Ishikawa (cell line): ENCODE measurements around the gene NUP214.

Source experiments
- CEBPB ChIP-seq: IDR thresholded peaks from 2 replicates; pipeline ENCODE4 v1.6.1; 2012
- CREB1 ChIP-seq: IDR thresholded peaks from 2 replicates; pipeline ENCODE4 v1.6.1; 2012; ENCODE audit warnings: low read depth
- EGR1 ChIP-seq: IDR thresholded peaks from 2 replicates; pipeline ENCODE4 v1.6.1; 2012
- EP300 ChIP-seq: IDR thresholded peaks from 2 replicates; pipeline ENCODE4 v1.6.1; 2012; ENCODE audit warnings: borderline replicate concordance
- FOXM1 ChIP-seq: IDR thresholded peaks from 2 replicates; pipeline ENCODE4 v1.6.1; 2012; ENCODE audit warnings: low read depth, borderline replicate concordance
- MAX ChIP-seq: IDR thresholded peaks from 2 replicates; pipeline ENCODE4 v1.6.1; 2012
- NFIC ChIP-seq: IDR thresholded peaks from 2 replicates; pipeline ENCODE4 v1.6.1; 2012
- RAD21 ChIP-seq: IDR thresholded peaks from 2 replicates; pipeline ENCODE4 v1.6.1; 2012; ENCODE audit warnings: low read depth
- REST ChIP-seq: IDR thresholded peaks from 2 replicates; pipeline ENCODE4 v1.6.1; 2012; ENCODE audit warnings: low read depth, mild to moderate bottlenecking
- TAF1 ChIP-seq: IDR thresholded peaks from 2 replicates; pipeline ENCODE4 v1.6.1; 2012; ENCODE audit warnings: low read depth, mild to moderate bottlenecking
- TCF12 ChIP-seq: IDR thresholded peaks from 2 replicates; pipeline ENCODE4 v1.6.1; 2012; ENCODE audit warnings: low read depth
- TEAD4 ChIP-seq: IDR thresholded peaks from 2 replicates; pipeline ENCODE4 v1.6.1; 2012
- USF1 ChIP-seq: IDR thresholded peaks from 2 replicates; pipeline ENCODE4 v1.6.1; 2012
- YY1 ChIP-seq: IDR thresholded peaks from 2 replicates; pipeline ENCODE4 v1.6.1; 2012; ENCODE audit warnings: low read depth
- ZBTB7A ChIP-seq: IDR thresholded peaks from 2 replicates; pipeline ENCODE4 v1.6.1; 2012; ENCODE audit warnings: low read depth

The NUP214 gene

GRCh38 chr9:131095666-131096268 is 29.6 kb upstream of the NUP214 start:
- TF ChIP-seq CREB1 = no peak
- no peak for TF ChIP-seq USF1
- no peak for TF ChIP-seq EGR1
- TF ChIP-seq ZBTB7A = no peak
- no peak for TF ChIP-seq NFIC
- TF ChIP-seq TAF1 = no peak
- TF ChIP-seq REST = no peak
- no peak for TF ChIP-seq FOXM1
- TF ChIP-seq TEAD4 = no peak
- no peak for TF ChIP-seq CEBPB
- TF ChIP-seq YY1 = no peak
- no peak for TF ChIP-seq TCF12
- TF ChIP-seq MAX = no peak
- TF ChIP-seq RAD21 = no peak
- TF ChIP-seq EP300 = no peak

- TF ChIP-seq MAX = peak; percentile 88
- no peak for TF ChIP-seq EP300
- TF ChIP-seq CREB1 = no peak
- TF ChIP-seq ZBTB7A = peak; percentile 61
- no peak for TF ChIP-seq RAD21
- 0 out of 2 replicates have a peak, but pooled peaks have one; percentile 13 for TF ChIP-seq NFIC
- TF ChIP-seq YY1 = no peak
- TF ChIP-seq TEAD4 = peak; percentile 67
- TF ChIP-seq EGR1 = peak; percentile 95
- no peak for TF ChIP-seq USF1
- TF ChIP-seq FOXM1 = no peak
- 0 out of 2 replicates have a peak, but pooled peaks have one; percentile 52 for TF ChIP-seq TAF1
- TF ChIP-seq TCF12 = peak; percentile 58; the same call in 1 of the 2 replicates
- no peak for TF ChIP-seq REST
- no peak for TF ChIP-seq CEBPB
These were observed 28.9 kb upstream of the NUP214 start, which contains the start of gene AIF1L for GRCh38 chr9:131096269-131097125. Gene AIF1L (plus strand): TSS chr9:131096531. CDS start chr9:131096630, 99 bp downstream.

GRCh38 chr9:131097126-131097947 is 28.0 kb upstream of the NUP214 start:
- TF ChIP-seq TAF1 (0 out of 2 replicates have a peak, but pooled peaks have one; percentile 9), MAX (no peak; the same call in 1 of the 2 replicates)

- no peak for TF ChIP-seq EGR1
- TF ChIP-seq USF1 = no peak
- no peak for TF ChIP-seq MAX
- TF ChIP-seq EP300 = no peak
- no peak for TF ChIP-seq NFIC
- TF ChIP-seq ZBTB7A = no peak
- TF ChIP-seq CEBPB = no peak
- TF ChIP-seq TAF1 = no peak
- TF ChIP-seq REST = no peak
- TF ChIP-seq CREB1 = no peak
These were observed 27.5 kb upstream of the NUP214 start for GRCh38 chr9:131097948-131098278.
